ENCODE results near the gene RPP40.

DNA sequence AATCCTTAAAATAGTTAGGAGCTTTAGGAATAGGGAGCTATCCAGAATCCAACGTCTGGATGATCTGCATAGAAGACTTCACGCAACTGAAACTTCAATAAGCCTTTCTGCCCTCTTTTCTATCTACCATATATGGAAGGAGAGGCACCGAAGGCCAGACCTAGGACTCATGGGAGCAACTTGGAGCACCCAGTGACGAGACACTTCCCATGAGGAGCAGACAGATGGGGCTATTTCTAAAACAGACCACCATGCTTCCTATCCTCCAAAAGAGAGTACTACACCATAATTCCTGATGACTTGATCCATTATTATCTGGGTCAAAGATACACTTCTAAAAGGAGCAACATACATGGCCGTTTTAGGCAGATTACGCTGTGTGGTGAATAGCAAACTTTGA, 6.0 kb downstream of the RPP40 start:
- TF ChIP-seq, protein P1, sequence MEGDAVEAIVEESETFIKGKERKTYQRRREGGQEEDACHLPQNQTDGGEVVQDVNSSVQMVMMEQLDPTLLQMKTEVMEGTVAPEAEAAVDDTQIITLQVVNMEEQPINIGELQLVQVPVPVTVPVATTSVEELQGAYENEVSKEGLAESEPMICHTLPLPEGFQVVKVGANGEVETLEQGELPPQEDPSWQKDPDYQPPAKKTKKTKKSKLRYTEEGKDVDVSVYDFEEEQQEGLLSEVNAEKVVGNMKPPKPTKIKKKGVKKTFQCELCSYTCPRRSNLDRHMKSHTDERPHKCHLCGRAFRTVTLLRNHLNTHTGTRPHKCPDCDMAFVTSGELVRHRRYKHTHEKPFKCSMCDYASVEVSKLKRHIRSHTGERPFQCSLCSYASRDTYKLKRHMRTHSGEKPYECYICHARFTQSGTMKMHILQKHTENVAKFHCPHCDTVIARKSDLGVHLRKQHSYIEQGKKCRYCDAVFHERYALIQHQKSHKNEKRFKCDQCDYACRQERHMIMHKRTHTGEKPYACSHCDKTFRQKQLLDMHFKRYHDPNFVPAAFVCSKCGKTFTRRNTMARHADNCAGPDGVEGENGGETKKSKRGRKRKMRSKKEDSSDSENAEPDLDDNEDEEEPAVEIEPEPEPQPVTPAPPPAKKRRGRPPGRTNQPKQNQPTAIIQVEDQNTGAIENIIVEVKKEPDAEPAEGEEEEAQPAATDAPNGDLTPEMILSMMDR (IDR thresholded peaks at IDR 0.05): no peak
- TF ChIP-seq EZH2 (IDR thresholded peaks at IDR 0.05) (no peak), EZH2phosphoT487 (IDR thresholded peaks at IDR 0.05) (no peak)

All from neural progenitor cell (in vitro differentiated cells).